ENCODE results near the gene CSMD2.

GRCh38 chr1:34050709-34051485 lies 114.1 kb downstream of the CSMD2 start:
- no peak for TF ChIP-seq POLR2AphosphoS5 (IDR thresholded peaks at IDR 0.05; ENCODE audit: low read depth, low read length)
- TF ChIP-seq POLR2A (IDR thresholded peaks at IDR 0.05; ENCODE audit: low read depth, low read length) = no peak
- TF ChIP-seq TAF1 (IDR thresholded peaks at IDR 0.05; ENCODE audit: borderline replicate concordance, low read depth, low read length) = no peak

Measured in GM12892 (cell line).